NCI-H128 (cell line): ENCODE results near the gene WNK1.
"Not testable (repeated sequence)": the region's sequence is repeated elsewhere in the genome, so short reads cannot be mapped to it uniquely, and the experiment has no call there.

Experiments
- DNase-seq: peaks from one replicate; lab custom pipeline; 2025; ENCODE audit not compliant: unreplicated experiment; lab: John Stamatoyannopoulos, UW

WNK1 gene

DNA sequence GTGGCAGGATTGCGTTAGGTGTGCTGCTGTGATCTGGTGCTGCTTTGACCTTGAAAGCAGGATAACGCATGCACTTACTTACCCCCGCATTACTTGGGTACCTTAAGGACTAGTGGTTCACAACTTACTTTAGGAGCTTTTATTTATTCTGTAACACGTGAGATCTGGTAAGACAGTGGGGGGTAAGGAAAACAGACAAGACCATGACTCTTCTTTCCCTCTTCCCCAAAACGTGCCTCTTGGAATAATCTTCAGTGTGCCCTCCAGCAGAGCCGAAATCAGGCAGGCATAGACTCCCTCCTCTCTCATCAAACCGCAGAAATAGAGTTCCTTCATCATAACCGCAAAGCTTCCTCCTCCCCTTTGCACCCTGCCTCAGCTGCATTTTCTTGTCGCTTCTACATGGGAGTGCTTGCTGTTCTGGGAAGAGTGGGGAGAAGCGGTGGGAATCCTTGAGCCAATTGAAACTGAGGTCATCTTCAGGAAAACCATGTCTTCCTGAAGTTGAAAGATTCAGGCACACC is 153.7 kb downstream of the WNK1 start:
- no peak for DNase-seq

DNA sequence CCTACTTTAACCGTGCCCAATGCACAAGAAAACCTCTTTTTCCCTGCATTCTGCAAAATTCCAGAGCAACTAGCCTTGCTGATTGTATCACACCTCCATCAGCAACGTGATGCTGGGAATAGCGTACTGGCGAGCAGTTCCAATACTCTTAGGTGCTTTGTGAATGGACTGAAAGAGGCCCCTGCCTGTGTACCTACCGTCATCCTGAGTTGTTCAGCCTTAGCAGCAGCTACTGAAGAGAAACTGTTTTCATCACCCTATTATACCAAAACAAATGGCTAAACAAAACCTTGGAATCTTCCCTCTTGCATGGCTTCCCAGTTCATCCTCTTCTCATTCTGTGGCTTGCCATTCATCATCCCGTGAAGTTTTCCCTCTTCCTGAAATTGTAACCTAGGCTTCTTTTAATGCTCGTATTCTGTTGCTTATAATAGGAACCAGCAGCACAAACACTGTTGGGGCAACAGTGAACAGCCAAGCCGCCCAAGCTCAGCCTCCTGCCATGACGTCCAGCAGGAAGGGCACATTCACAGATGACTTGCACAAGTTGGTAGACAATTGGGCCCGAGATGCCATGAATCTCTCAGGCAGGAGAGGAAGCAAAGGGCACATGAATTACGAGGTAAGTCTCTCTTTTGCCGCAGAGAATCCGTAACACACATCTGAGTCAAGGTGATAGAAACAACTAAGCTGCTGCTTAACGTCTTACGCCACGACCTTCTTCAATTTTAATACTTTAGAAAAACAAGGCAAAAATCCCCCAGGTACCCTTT is 155.2 kb downstream of the WNK1 start:
- no peak for DNase-seq

DNA sequence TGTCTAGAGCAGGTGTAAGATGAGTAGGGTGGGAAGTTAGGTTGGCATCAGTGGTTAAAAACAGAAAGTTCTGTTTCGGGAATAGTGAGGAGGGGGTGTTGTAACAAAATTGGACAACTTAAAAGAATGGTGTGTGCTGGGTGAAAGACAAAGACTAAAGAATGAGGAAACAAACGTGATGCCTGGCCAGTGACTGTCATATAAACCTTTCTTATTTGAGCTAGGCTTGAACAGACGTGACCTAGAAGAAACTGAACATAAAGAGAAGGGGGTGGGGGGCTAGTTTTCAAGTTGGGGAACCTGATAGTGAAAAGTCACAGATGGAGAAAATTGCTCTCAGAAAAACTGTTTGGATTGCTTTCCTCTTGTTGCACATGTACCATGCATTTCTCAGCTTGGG is 157.5 kb downstream of the WNK1 start:
- no peak for DNase-seq

DNA sequence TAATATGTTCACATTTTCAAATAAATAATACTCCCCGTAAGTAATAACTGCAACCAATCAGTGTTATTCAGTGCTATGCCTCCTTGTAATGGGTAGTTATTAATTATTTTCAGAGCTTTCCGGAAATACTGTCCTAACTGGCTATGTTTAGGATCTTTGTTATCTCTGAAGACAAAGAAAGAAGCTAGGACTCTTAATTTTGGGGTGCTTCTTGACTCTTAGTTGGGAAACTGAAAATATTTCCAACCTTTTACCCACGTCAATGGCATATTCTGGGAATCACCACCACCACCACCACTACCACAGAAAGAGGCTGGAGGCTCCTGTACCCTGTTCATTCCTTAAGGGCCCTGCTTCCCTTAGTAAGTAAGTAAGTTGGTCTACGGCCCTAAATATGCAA is 158.0 kb downstream of the WNK1 start:
- DNase-seq: no peak

GRCh38 chr12:911191-911826 is 158.9 kb downstream of the WNK1 start:
- no peak for DNase-seq

DNA sequence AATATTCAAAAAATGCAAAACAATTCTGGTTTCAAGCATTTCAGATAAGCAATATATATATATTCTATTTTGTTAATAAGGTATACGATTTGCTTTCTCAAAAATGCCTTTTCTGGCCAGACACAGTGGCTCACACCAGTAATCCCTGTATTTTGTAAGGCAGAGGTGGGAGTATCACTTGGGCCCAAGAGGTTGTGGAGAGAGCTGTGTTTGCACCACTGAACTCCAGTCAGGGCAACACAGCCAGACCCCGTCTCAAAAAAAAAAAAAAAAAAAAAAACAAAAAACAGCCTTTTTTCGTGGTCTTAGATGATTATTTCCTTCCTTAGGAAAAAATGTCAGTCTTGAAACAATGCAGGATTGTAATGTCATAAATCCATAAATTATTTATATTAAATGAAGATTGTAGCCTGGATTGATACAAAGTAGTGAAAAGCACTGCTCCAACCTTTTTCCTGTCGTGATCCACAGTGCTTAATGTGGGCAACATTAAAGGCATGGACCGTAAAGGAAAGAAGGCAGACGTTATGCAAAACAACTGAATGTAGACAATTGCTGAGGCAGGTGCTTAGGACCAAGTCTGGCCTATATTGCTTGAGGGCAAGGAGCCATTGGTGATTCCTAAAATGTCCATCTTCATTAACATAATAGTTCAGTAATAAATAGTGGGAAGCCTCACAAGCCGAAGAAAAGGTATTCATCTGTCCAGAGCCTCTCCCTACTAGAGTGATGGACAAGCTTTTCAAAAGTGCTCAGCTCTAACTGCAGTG is 160.3 kb downstream of the WNK1 start:
- no peak for DNase-seq

GRCh38 chr12:913919-914698 is 161.7 kb downstream of the WNK1 start:
- DNase-seq: no peak

- DNase-seq: no peak
These were observed 162.7 kb downstream of the WNK1 start for GRCh38 chr12:915090-915489.

DNA sequence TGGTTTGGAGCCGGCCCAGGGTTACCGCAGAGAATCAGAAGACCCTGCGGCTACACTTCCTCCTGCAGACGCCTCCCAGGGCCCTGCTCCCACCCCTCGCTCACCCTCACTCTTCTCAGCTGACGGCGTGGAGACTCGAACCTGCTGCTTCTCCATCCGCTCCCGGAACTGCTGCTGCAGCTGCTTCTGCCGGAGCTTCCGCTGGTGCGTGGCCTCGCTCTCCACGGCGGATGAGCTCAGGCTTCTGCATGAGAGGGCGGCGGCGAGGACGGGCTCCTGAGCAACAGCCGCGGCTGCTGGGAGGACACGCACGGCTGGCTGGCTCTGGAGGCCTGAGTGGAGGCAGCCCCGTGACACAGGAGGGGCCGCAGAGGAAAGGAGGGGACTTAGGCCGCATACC is 163.9 kb downstream of the WNK1 start:
- DNase-seq: no peak

GRCh38 chr12:916712-917445 is 164.5 kb downstream of the WNK1 start:
- no peak for DNase-seq

- DNase-seq: no peak
These were observed 168.3 kb downstream of the WNK1 start for GRCh38 chr12:920676-921075.

GRCh38 chr12:922285-922684 is 169.9 kb downstream of the WNK1 start:
- no peak for DNase-seq

DNA sequence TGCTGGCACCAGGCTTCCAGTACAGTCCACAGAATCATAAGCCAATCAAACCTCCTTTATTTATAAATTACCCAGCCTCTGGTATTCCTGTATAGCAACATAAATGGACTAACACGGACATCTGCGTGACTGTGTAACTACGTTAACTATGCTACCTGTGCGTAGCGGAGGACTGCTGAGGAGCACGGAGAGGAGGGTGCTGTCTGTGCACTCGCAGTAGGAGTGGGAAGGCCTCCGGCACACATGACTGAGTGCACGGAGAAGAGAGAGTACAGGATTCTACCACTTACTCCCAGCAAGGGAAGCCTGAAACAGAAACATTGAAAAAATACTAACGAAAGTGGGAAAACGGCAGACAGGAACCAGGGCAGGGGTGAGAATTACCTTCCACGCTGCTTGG is 174.3 kb downstream of the WNK1 start:
- DNase-seq: no peak

GRCh38 chr12:931060-931459 is 178.7 kb downstream of the WNK1 start:
- DNase-seq: no peak

DNA sequence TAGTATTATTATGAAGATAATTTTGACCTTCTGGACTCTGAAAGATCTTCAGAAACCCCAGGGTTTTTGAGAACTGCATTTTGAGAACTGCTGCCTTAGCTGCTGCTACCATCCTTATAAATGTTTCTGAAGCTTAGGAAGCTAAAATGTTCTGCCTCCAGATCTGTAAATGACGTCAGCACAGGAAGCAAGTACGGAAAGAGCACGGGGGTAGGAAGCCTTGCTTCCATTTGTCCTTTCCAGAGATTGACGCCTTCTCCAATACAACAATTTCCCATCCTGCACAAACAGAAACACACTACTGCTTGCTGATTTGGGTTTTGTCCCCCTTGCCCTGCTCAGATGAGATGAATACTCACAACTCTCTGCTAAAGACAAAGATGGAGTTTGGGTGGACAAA is 179.2 kb downstream of the WNK1 start:
- no peak for DNase-seq

- not testable (repeated sequence) for DNase-seq
These were observed 183.5 kb downstream of the WNK1 start for GRCh38 chr12:935891-936290.

DNA sequence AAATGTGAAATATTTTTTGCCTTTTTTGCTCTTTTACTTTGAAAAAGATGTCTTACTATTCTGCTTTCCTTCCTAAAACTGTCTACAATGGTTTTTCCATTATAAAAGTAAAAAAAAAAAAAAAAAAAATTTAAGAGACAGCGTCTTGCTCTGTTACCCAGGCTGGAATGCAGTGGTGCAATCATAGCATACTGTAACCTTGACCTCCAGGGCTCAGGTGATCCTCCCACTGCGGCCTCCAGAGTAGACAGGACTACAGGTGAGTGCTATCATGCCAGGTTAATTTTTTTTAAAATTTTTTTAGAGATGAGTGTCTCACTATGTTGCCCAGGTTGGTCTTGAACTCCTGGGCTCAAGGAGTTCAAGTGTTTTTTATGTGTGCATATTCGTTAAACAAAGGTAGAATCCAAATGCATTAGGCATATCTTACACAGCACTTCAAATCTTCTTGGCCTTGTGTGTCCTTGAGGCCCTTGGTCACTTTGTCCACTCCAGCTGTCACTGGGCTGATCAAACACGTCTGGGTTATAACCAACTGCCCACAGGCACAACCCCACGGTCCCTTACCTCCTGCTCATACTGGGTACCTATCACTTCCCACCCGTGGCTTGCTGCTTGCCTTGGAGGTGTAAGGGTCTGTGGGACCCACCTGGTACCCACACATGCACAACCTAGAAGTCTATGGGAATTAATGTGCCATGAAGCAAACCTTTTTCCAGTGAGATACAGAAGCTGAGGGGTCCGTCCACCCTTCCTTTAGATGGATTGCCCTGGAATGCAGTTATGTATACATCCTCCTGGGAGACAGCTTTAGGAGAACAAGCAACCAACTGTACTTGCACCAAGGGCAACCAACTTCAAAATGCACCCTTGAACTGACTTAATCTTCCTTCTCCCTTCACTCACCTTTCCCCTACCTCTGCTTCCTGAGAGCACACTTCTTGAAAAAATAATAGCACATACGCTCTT is 184.3 kb downstream of the WNK1 start:
- no peak for DNase-seq

- no peak for DNase-seq
These were observed 186.4 kb downstream of the WNK1 start for GRCh38 chr12:938810-939209.

DNA sequence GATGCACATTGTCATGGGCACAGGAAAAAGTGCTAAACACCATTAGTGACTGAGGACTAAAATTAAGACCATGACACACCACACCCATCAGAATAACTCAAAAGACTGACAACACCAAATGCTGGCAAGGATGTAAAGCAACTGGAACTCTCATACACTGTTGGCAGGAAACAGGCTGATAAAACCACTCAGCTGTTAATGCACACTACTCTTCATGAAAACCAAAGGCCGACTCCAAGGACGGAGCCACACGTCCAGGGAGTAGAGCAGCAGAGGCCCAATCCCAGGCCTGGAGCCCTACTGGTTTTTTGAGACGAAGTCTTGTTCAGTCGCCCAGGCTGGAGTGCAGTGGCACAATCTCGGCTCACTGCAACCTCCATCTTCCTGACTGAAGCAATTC is 190.7 kb downstream of the WNK1 start:
- no peak for DNase-seq
